ENCODE results near the gene MCUB. TPM values are rescaled to one million over a fixed set of nuclear protein-coding genes. Genes with fewer than 3 reads are reported as not detected.

Gene MCUB
- total and polyA plus RNA-seq, 2 experiments from 2014 or later = 32.9 to 52.6 TPM

DNA sequence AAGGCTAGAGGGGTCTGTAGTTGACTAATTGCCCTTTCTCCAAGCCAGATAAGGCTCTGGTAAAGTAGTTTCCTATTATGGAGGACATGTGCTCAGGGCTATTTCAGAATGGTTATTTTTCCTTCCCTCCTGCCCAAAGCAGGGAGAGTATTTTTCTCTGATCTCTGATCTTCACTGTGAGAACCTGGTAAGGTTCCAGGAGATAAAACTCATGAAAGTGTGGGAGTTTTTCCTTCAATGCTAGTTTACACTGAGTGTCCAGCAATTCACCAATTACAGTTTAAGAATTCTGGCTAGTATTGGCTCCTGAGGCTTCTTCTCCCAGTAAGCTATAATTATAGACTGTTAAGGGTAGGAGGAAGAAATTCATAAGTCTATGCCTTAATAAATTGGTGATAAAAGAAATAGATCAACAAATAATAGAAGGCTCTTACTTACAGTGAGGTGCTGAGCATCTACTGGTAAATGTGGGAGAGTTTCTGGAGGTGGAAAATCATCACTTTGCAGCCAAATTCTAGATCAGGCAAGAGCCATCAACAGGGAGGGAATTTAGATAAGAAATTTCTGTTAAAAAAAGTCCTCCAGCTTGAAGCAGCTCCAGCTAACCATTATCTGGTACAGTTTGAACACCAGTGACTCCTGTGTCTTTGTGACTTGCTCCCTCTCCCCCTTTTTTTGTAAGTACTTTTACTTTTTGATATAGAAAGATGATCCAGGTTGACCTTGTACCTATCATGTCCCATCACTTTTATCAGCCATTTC lies 112.3 kb downstream of the MCUB start:
- TF ChIP-seq EZH2 (IDR thresholded peaks at IDR 0.05; ENCODE audit: insufficient read depth, poor library complexity, severe bottlenecking) (no peak), EZH2phosphoT487 (IDR thresholded peaks at IDR 0.05; ENCODE audit: insufficient read depth, low read depth) (no peak)

DNA sequence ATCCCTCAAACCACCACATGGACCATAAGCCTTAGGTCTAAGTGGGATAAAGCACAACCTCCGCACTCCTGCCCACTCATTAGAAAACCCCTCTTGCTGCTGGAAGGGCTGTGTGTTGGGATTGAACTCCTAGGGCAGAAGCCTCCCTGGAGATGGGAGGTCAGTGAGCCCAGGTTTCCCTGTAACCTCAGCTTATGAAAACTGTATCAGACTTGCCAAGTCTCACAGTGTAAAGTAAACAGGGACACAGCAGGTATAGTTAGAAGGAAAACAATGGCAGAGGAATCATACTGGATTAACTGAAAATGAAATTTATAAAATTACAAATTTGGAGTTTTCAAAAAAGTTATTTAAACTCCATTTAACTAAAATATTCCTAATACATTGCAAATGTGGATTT lies 113.3 kb downstream of the MCUB start:
- Histone ChIP-seq H3F3A (ENCODE audit: insufficient read depth) (no peaks in the 10 kb centered on the region), H3K4me2 (ENCODE audit: unreplicated experiment) (no peak overlapping the region), H2AFZ (no peak overlapping the region), H3K4me1 (ENCODE audit: insufficient read depth) (no peaks in the 10 kb centered on the region), H3K27me3 (replicated peaks; ENCODE audit: insufficient read depth) (no peaks in the 10 kb centered on the region), H4K20me1 (ENCODE audit: insufficient read depth) (no peaks in the 10 kb centered on the region), H3K4me3 (no peak overlapping the region), H3K9ac (no peak overlapping the region), H3K36me3 (ENCODE audit: low read depth) (no peaks in the 10 kb centered on the region), H3K9me3 (ENCODE audit: low read depth) (no peaks in the 10 kb centered on the region), H3K27ac (no peak overlapping the region), H3K9me2 (ENCODE audit: insufficient read depth) (no peaks in the 10 kb centered on the region), H3K79me2 (ENCODE audit: insufficient read depth) (no peaks in the 10 kb centered on the region)
- in situ Hi-C loops (cut with MboI) = no loop called here
- no peak for DNase-seq
- 92 to 94% methylated on average over 1 of the region's 1 CpG for WGBS, 2 experiments (ENCODE audit: low coverage in 1 of 2, low lambda C conversion rate in 2 of 2, missing lambda C conversion rate in 2 of 2)
- TF ChIP-seq EZH2 (IDR thresholded peaks at IDR 0.05; ENCODE audit: insufficient read depth, poor library complexity, severe bottlenecking) (no peak), EZH2phosphoT487 (IDR thresholded peaks at IDR 0.05; ENCODE audit: insufficient read depth, low read depth) (no peak)

More for the DNA sequence above, 112.3 kb downstream of the MCUB start:
- H4K20me1 ChIP-seq (ENCODE audit: insufficient read depth) = no peaks in the 10 kb centered on the region
- no peak overlapping the region for H2AFZ ChIP-seq
- no peak overlapping the region for H3K27ac ChIP-seq
- H3K4me3 ChIP-seq = no peak overlapping the region
- in situ Hi-C loops (cut with MboI) = no loop called here
- H3K36me3 ChIP-seq (ENCODE audit: low read depth) = no peaks in the 10 kb centered on the region
- H3K79me2 ChIP-seq (ENCODE audit: insufficient read depth) = no peaks in the 10 kb centered on the region
- H3K4me2 ChIP-seq (ENCODE audit: unreplicated experiment) = no peak overlapping the region
- no peaks in the 10 kb centered on the region for H3K9me2 ChIP-seq (ENCODE audit: insufficient read depth)
- H3F3A ChIP-seq (ENCODE audit: insufficient read depth) = no peaks in the 10 kb centered on the region
- DNase-seq = no peak
- H3K27me3 ChIP-seq (replicated peaks; ENCODE audit: insufficient read depth) = no peaks in the 10 kb centered on the region
- H3K4me1 ChIP-seq (ENCODE audit: insufficient read depth) = no peaks in the 10 kb centered on the region
- no peaks in the 10 kb centered on the region for H3K9me3 ChIP-seq (ENCODE audit: low read depth)
- H3K9ac ChIP-seq = no peak overlapping the region

DNA sequence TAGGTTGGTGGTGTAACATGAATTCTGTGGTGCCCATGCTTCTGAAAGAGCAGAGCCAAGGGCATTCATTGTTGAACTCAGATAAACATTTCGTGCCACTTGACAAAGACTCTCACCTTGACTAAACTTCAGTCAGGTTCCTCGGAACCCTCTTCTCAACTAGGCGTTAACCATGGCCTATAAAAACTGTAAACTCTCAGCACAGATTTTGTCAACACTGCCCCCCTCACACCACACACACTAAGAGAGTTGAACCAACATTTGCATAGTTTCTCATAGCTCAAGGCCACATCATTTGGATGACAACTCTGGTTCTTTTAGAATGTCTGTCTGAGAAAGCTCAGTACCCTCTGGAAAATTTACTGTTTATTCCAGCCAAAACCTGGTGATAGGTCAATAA lies 115.1 kb downstream of the MCUB start:
- 75 to 79% methylated on average over 3 of the region's 3 CpGs for WGBS, 2 experiments (ENCODE audit: low coverage in 1 of 2, low lambda C conversion rate in 2 of 2, missing lambda C conversion rate in 2 of 2)
- Histone ChIP-seq H3F3A (ENCODE audit: insufficient read depth) (no peaks in the 10 kb centered on the region), H4K20me1 (ENCODE audit: insufficient read depth) (no peaks in the 10 kb centered on the region), H3K9me3 (ENCODE audit: low read depth) (no peaks in the 10 kb centered on the region), H3K4me1 (ENCODE audit: insufficient read depth) (no peaks in the 10 kb centered on the region), H3K4me3 (no peak overlapping the region), H2AFZ (no peak overlapping the region), H3K9me2 (ENCODE audit: insufficient read depth) (no peaks in the 10 kb centered on the region), H3K4me2 (ENCODE audit: unreplicated experiment) (no peak overlapping the region), H3K79me2 (ENCODE audit: insufficient read depth) (no peaks in the 10 kb centered on the region), H3K27ac (no peak overlapping the region), H3K27me3 (replicated peaks; ENCODE audit: insufficient read depth) (no peaks in the 10 kb centered on the region), H3K36me3 (ENCODE audit: low read depth) (no peaks in the 10 kb centered on the region), H3K9ac (no peak overlapping the region)
- in situ Hi-C loops (cut with MboI) = no loop called here
- peak; percentile 15 for DNase-seq
- TF ChIP-seq EZH2phosphoT487 (IDR thresholded peaks at IDR 0.05; ENCODE audit: insufficient read depth, low read depth) (no peak), EZH2 (IDR thresholded peaks at IDR 0.05; ENCODE audit: insufficient read depth, poor library complexity, severe bottlenecking) (no peak)

DNA sequence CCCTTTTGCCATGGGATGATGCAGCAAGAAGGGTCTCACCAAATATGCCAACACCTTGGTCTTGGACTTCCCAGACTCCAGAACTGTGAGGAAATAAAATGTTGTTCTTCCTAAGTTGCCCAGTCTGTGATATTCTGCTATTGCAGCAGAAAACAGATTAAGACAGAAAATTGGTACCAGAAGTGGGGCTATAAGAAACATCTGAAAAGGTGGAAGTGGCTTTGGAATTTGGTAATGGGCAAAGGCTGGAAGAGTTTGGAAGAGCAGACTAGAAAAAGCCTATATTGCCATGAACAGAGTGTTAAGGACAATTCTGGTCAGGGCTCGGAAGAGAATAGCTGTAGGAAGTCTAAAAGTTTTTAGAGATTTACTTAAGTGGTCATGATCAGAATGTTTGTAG lies 115.8 kb downstream of the MCUB start:
- no peaks in the 10 kb centered on the region for H3K36me3 ChIP-seq (ENCODE audit: low read depth)
- no peaks in the 10 kb centered on the region for H3F3A ChIP-seq (ENCODE audit: insufficient read depth)
- H3K27ac ChIP-seq = no peak overlapping the region
- H3K4me2 ChIP-seq (ENCODE audit: unreplicated experiment) = no peak overlapping the region
- no peaks in the 10 kb centered on the region for H3K9me2 ChIP-seq (ENCODE audit: insufficient read depth)
- H2AFZ ChIP-seq = no peak overlapping the region
- in situ Hi-C loops (cut with MboI) = no loop called here
- H3K4me1 ChIP-seq (ENCODE audit: insufficient read depth) = no peaks in the 10 kb centered on the region
- no peaks in the 10 kb centered on the region for H4K20me1 ChIP-seq (ENCODE audit: insufficient read depth)
- no peak overlapping the region for H3K9ac ChIP-seq
- 90 to 97% methylated on average over 1 of the region's 1 CpG for WGBS, 2 experiments (ENCODE audit: low coverage in 1 of 2, low lambda C conversion rate in 2 of 2, missing lambda C conversion rate in 2 of 2)
- no peak overlapping the region for H3K4me3 ChIP-seq
- no peak for DNase-seq
- H3K79me2 ChIP-seq (ENCODE audit: insufficient read depth) = no peaks in the 10 kb centered on the region
- no peaks in the 10 kb centered on the region for H3K27me3 ChIP-seq (replicated peaks; ENCODE audit: insufficient read depth)
- no peaks in the 10 kb centered on the region for H3K9me3 ChIP-seq (ENCODE audit: low read depth)
- TF ChIP-seq EZH2 (IDR thresholded peaks at IDR 0.05; ENCODE audit: insufficient read depth, poor library complexity, severe bottlenecking) (no peak), EZH2phosphoT487 (IDR thresholded peaks at IDR 0.05; ENCODE audit: insufficient read depth, low read depth) (no peak)

All from GM23248 (cell line).